H1 (cell line): ENCODE results near the gene NKAPD1. TPM values are rescaled to one million over a fixed set of nuclear protein-coding genes. Genes with fewer than 3 reads are reported as not detected.

Experiments
- BCL11A ChIP-seq, 2 experiments: IDR thresholded peaks; one replicate each; pipeline ENCODE4 v1.6.1; 2011; ENCODE audit warnings: low read depth in 2 of 2, low read length in 2 of 2, mild to moderate bottlenecking in 2 of 2
- BRCA1 ChIP-seq: IDR thresholded peaks from 2 replicates; pipeline ENCODE4 v1.6.1; 2012; ENCODE audit warnings: low read depth, low read length, improper control_type of control experiment
- CBX8 ChIP-seq: fragments of 300-800, 300-1000 bp; sonication (generic); IDR thresholded peaks from 2 replicates; pipeline ENCODE4 v1.7.1; 2016; ENCODE audit warnings: low read depth, low read length, borderline replicate concordance
- CEBPB ChIP-seq: IDR thresholded peaks from 2 replicates; pipeline ENCODE4 v1.6.1; 2012; ENCODE audit warnings: low read depth, low read length
- E2F6 ChIP-seq: IDR thresholded peaks from 2 replicates; pipeline ENCODE4 v1.6.1; 2012; ENCODE audit warnings: inconsistent platforms
- EP300 ChIP-seq, 2 experiments: IDR thresholded peaks; 1 replicate in 1 of 2; 2 replicates in 1 of 2; pipeline ENCODE4 v1.6.1; 2011 to 2012; ENCODE audit warnings: low read depth in 2 of 2, low read length in 2 of 2, mild to moderate bottlenecking in 2 of 2, borderline replicate concordance in 1 of 2, inconsistent platforms in 1 of 2, moderate library complexity in 1 of 2
- GTF2F1 ChIP-seq: IDR thresholded peaks from 2 replicates; pipeline ENCODE4 v1.6.1; 2012; ENCODE audit warnings: low read depth, low read length, improper control_type of control experiment, borderline replicate concordance
- JUN ChIP-seq: IDR thresholded peaks from 2 replicates; pipeline ENCODE4 v1.6.1; 2011; ENCODE audit warnings: low read depth, mild to moderate bottlenecking, improper control_type of control experiment, low read length
- JUND ChIP-seq: IDR thresholded peaks from 2 replicates; pipeline ENCODE4 v1.6.1; 2011; ENCODE audit warnings: mild to moderate bottlenecking, improper control_type of control experiment, low read length
- MAX ChIP-seq: IDR thresholded peaks from 2 replicates; pipeline ENCODE4 v1.6.1; 2012; ENCODE audit warnings: inconsistent platforms
- NANOG ChIP-seq: IDR thresholded peaks from 2 replicates; pipeline ENCODE4 v1.6.1; 2011; ENCODE audit warnings: low read length, low read depth, mild to moderate bottlenecking, inconsistent platforms; ENCODE audit not compliant: insufficient read depth, poor library complexity, severe bottlenecking
- NRF1 ChIP-seq: IDR thresholded peaks from 2 replicates; pipeline ENCODE4 v1.6.1; 2011; ENCODE audit warnings: mild to moderate bottlenecking, low read depth, low read length, improper control_type of control experiment
- RXRA ChIP-seq: IDR thresholded peaks from 2 replicates; pipeline ENCODE4 v1.6.1; 2011; ENCODE audit warnings: low read depth, mild to moderate bottlenecking, low read length, moderate library complexity; ENCODE audit not compliant: insufficient read depth
- SAP30 ChIP-seq: fragments of 300-600 bp; sonication (generic); IDR thresholded peaks from 2 replicates; pipeline ENCODE4 v1.7.1; 2012; ENCODE audit warnings: low read length, moderate library complexity, mild to moderate bottlenecking, inconsistent platforms; ENCODE audit not compliant: insufficient read depth, insufficient replicate concordance
- SIRT6 ChIP-seq: IDR thresholded peaks from one replicate; pipeline ENCODE4 v1.7.1; 2012; ENCODE audit warnings: low read length, inconsistent platforms
- SP2 ChIP-seq: IDR thresholded peaks from 2 replicates; pipeline ENCODE4 v1.6.1; 2012; ENCODE audit warnings: mild to moderate bottlenecking, low read length, inconsistent platforms
- SP4 ChIP-seq: IDR thresholded peaks from 2 replicates; pipeline ENCODE4 v1.6.1; 2012; ENCODE audit warnings: low read length, inconsistent platforms
- SUZ12 ChIP-seq: fragments of 200-600 bp; sonication (generic); IDR thresholded peaks from 2 replicates; pipeline ENCODE4 v1.6.1; 2012; ENCODE audit warnings: mild to moderate bottlenecking, inconsistent platforms, low read length, moderate library complexity, mixed read lengths
- TAF1 ChIP-seq: IDR thresholded peaks from 2 replicates; pipeline ENCODE4 v1.6.1; 2011; ENCODE audit warnings: mild to moderate bottlenecking, low read depth, low read length
- TBP ChIP-seq: IDR thresholded peaks from 2 replicates; pipeline ENCODE4 v1.6.1; 2011; ENCODE audit warnings: low read depth, low read length, improper control_type of control experiment
- TCF12 ChIP-seq: IDR thresholded peaks from 2 replicates; pipeline ENCODE4 v1.6.1; 2011; ENCODE audit warnings: low read depth, mild to moderate bottlenecking, low read length
- USF2 ChIP-seq: IDR thresholded peaks from 2 replicates; pipeline ENCODE4 v1.6.1; 2011; ENCODE audit warnings: low read length, improper control_type of control experiment
- YY1 ChIP-seq: IDR thresholded peaks from 2 replicates; pipeline ENCODE4 v1.6.1; 2011; ENCODE audit warnings: low read depth, mild to moderate bottlenecking, low read length
- polyA plus RNA-seq, 7 experiments: library from polyadenylated mRNA; depleted of rRNA in 3 of 7; stranded (reverse) in 5 of 7; unstranded in 2 of 7; fragments of >200 nt in 5 of 7; fragments of 200-250 nt in 2 of 7; gene quantifications; 1 replicate in 5 of 7; 2 replicates in 1 of 7; 4 replicates in 1 of 7; pipeline versions ENCODE4 v1.2.1 to v1.2.3, GENCODE V29; 2011 to 2013; ENCODE audit warnings: missing spikeins in 2 of 7, mixed read lengths in 2 of 7
- total RNA-seq: library from RNA; stranded (reverse); fragmentation: NEBNext Ultra II Directional; extraction: Animal tissue kit (Norgen Biotek cat#: 25700); gene quantifications from 2 replicates; pipeline ENCODE4 v1.2.1, GENCODE V29; 2021

The NKAPD1 gene
- total and polyA plus RNA-seq, 2 of the 8 experiments (the other 6 are each of a cell fraction or from before 2014, with no cell fraction given), result 6.7 to 16.7 TPM

GRCh38 chr11:112024773-112025678 lies 49.1 kb upstream of the NKAPD1 start, which contains the start of gene DLAT (continued):
- TF ChIP-seq E2F6 (peak; percentile 76; the same call in 1 of the 2 replicates), SAP30 (peak; percentile 63), USF2 (no peak), SP4 (no peak; the same call in 1 of the 2 replicates), RXRA (no peak), SP2 (no peak), YY1 (peak; percentile 22; the same call in 1 of the 2 replicates), GTF2F1 (no peak), BCL11A (IDR thresholded peaks at IDR 0.05; ENCODE audit: low read depth in 2 of 2, low read length in 2 of 2) (no peak), NANOG (peak; percentile 17), SIRT6 (no peak), BRCA1 (no peak), TBP (peak; percentile 74), CBX8 (no peak), JUN (no peak), CEBPB (no peak), JUND (no peak), TAF1 (peak; percentile 93), MAX (peak; percentile 81), EP300 (IDR thresholded peaks at IDR 0.05; ENCODE audit: borderline replicate concordance in 1 of 2, low read depth in 2 of 2, low read length in 2 of 2) (no peak), NRF1 (no peak), TCF12 (no peak), SUZ12 (no peak)
